Measurements from ENCODE around the gene SNAP25.

SNAP25 gene

GRCh38 chr20:10339609-10340008, 121.0 kb downstream of the SNAP25 start:
- no peak for DNase-seq

DNA sequence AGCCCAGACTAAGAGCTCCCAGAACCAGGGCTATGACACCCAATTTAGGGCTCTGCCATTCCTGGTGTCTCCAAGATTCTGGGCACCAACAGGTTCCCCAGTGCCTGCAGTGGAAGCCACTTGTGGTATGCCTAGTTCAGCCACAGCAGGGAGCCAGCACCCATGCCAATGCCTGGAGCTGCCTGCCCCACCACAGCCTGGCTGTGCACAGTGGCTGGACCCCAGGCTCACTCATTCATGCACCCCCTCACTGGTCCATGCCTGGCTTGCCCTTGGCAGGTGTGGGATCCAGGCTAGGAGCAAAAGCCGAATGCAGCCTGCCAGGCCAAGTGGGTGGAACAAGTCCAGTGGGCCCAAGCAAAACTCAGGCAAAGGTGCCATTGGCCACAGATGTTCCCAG, 123.5 kb downstream of the SNAP25 start:
- DNase-seq = no peak

DNA sequence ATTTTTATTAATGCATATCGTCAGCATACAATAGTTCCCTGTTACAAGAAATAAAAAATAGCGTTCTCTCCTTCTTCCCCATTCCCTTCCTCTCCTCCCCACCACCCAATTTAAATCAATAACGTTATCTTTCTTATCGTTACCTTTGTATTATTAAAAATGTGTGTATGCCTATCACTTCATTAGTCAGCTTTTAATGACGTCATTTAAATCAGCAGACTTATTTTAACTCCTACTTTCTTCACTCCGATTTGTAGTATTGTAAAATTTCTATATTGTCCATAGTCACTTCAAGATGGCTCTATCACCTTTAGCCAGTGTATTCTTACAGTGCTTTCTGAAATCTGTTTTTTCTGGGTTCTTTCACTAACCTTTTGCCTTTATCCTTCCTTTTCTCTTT, 126.3 kb downstream of the SNAP25 start:
- no peak for DNase-seq

GRCh38 chr20:10347086-10347880, 128.7 kb downstream of the SNAP25 start:
- no peak for DNase-seq

- DNase-seq = no peak
Observed at GRCh38 chr20:10349118-10349517, 130.5 kb downstream of the SNAP25 start.

DNA sequence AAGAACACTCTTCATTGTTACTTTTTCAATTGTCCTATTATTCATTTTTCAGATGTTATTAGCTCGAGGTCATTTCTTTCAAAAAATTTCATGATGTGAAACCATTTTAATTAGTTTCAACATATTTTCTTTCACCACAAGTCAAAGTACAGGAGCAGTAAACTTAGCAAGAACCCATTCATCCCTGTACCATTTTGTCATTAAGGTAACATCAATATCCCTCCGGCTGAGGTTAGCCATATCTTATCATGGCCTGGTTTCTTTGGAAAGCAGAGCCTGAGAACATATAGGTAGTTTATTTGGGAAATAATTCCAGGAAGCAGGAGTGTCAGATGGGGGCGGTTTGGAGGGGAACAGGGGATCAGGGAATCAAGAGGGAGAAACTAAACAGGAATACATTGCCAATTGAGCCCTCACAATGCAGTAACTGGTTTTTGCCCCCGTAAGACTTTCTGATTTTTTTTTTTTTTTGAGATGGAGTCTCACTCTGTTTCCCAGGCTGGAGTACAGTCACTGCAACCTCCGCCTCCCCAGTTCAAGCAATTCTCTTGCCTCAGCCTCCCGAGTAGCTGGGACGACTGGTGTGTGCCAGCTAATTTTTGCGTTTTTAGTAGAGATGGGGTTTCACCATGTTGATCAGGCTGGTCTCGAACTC, 131.7 kb downstream of the SNAP25 start:
- DNase-seq = no peak

DNA sequence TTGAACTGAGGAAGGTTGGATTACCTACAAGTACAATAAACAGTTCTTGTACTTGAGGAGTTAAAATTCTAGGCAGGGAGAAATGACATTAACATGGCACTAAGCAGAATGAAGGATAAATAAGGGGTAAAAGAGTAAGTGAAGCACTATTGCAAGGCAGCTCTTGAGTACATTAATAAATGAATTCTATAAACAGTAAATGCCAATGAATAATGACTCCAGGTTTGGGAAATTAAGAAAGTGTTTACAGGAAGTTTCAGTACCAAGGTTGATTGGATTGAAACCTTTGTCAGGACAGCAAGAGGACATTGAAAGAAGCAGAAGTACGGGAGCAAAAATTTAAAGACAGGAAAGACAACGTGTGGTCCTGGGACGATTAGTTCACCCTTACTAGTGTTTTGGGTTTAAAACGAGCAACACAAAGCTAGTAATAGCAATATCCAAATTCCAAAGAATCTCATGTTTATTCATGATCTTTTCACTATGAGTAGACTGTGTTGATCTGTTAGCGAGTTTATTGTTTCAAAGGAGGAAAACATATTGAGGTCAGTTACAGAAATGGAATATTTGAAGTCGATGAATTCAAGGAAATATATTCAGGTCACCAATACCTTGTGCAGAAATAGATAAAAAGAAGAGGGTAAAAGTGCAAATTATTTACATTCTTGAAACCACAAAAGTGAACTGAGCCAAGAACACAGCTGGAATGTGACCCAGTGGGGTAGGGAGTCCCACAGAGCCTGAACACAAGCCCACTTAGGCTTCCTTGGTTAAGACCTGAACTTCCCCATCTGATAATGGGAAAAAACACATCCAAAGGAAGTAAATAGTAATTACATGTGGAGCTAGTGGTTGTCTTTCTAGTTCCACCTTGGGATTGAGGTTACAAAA, 134.5 kb downstream of the SNAP25 start:
- no peak for DNase-seq

DNA sequence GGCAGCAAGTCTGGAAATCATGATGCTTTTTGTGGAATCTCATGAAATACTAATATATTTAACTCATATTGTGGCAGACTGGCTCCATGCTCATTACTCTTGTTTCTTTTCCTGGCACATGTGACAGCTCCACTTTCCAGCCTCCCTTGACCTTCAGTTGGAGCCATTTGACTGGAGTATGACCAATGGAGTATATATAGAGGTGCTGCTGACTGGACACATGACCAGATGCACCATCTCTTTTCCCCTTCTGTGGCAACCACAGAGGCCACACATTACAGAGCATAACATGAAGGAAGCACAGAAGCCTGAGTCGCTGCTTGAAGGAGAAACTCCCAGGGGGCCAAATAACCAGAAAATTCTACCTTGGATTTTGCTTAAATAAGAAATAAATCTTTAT, 138.0 kb downstream of the SNAP25 start:
- no peak for DNase-seq
